Astrocyte (in vitro differentiated cells and primary cell): ENCODE measurements around the gene STK32B. TPM values are rescaled to one million over a fixed set of nuclear protein-coding genes. Genes with fewer than 3 reads are reported as not detected.

Experiments
- DNase-seq: peaks from one replicate; pipeline ENCODE4 v3.0.0-alpha.2; 2010; ENCODE audit warnings: low read depth
- FAIRE-seq: peaks from 2 replicates; lab custom pipeline; 2011; peaks lifted over from hg19 to GRCh38; lab: Jason Lieb, UNC
- H2AFZ ChIP-seq: 2 replicates; pipeline ENCODE4 v1.6.0; 2012; ENCODE audit warnings: low read depth, low read length, inconsistent platforms
- H3K27ac ChIP-seq: 2 replicates; pipeline ENCODE4 v1.5.1; 2011; ENCODE audit warnings: low read depth, low read length, inconsistent platforms
- H3K27me3 ChIP-seq: 2 replicates; pipeline ENCODE4 v1.6.0; 2011; ENCODE audit warnings: low read length, inconsistent platforms; ENCODE audit not compliant: insufficient read depth
- H3K36me3 ChIP-seq: 2 replicates; pipeline ENCODE4 v1.5.1; 2011; ENCODE audit warnings: low read length, inconsistent platforms; ENCODE audit not compliant: insufficient read depth
- H3K4me1 ChIP-seq: 2 replicates; pipeline ENCODE4 v1.5.1; 2011; ENCODE audit warnings: low read length, inconsistent platforms; ENCODE audit not compliant: insufficient read depth
- H3K4me2 ChIP-seq: 2 replicates; pipeline ENCODE4 v1.6.0; 2012; ENCODE audit warnings: low read length, inconsistent platforms
- H3K4me3 ChIP-seq: 2 replicates; pipeline ENCODE4 v1.5.1; 2011; ENCODE audit warnings: low read depth, mild to moderate bottlenecking, low read length, inconsistent platforms; ENCODE audit not compliant: insufficient read depth
- H3K79me2 ChIP-seq: 2 replicates; pipeline ENCODE4 v1.6.0; 2012; ENCODE audit warnings: mild to moderate bottlenecking, low read length, inconsistent platforms; ENCODE audit not compliant: insufficient read depth
- H3K9ac ChIP-seq: 2 replicates; pipeline ENCODE4 v1.6.0; 2012; ENCODE audit warnings: mild to moderate bottlenecking, low read length, inconsistent platforms
- H3K9me3 ChIP-seq: 2 replicates; pipeline ENCODE4 v1.5.1; 2012; ENCODE audit warnings: low read depth, mild to moderate bottlenecking, low read length, inconsistent platforms; ENCODE audit not compliant: insufficient read depth
- H4K20me1 ChIP-seq: 2 replicates; pipeline ENCODE4 v1.6.0; 2012; ENCODE audit warnings: low read length, inconsistent platforms; ENCODE audit not compliant: insufficient read depth
- H3K27ac Mint-ChIP-seq: one replicate; pipeline ENCODE4 v1.8.0; 2021; ENCODE audit warnings: mild to moderate bottlenecking, mixed read lengths; ENCODE audit not compliant: unreplicated experiment
- H3K27me3 Mint-ChIP-seq: one replicate; pipeline ENCODE4 v1.8.0; 2021; ENCODE audit warnings: low read depth, mixed read lengths; ENCODE audit not compliant: unreplicated experiment
- H3K36me3 Mint-ChIP-seq: one replicate; pipeline ENCODE4 v1.8.0; 2021; ENCODE audit warnings: low read depth, mixed read lengths; ENCODE audit not compliant: unreplicated experiment
- H3K4me1 Mint-ChIP-seq: one replicate; pipeline ENCODE4 v1.8.0; 2021; ENCODE audit warnings: low read depth, mixed read lengths; ENCODE audit not compliant: unreplicated experiment
- H3K4me3 Mint-ChIP-seq: one replicate; pipeline ENCODE4 v1.8.0; 2021; ENCODE audit warnings: mild to moderate bottlenecking, moderate library complexity, mixed read lengths; ENCODE audit not compliant: unreplicated experiment
- H3K9me3 Mint-ChIP-seq: one replicate; pipeline ENCODE4 v1.8.0; 2021; ENCODE audit warnings: mild to moderate bottlenecking, mixed read lengths; ENCODE audit not compliant: unreplicated experiment
- CTCF ChIP-seq: IDR thresholded peaks from 2 replicates; pipeline ENCODE4 v1.5.1; 2011; ENCODE audit warnings: low read depth, mild to moderate bottlenecking, inconsistent platforms, low read length, moderate library complexity; ENCODE audit not compliant: insufficient read depth
- EZH2 ChIP-seq: IDR thresholded peaks from 2 replicates; pipeline ENCODE4 v1.6.1; 2012; ENCODE audit warnings: mild to moderate bottlenecking, low read length, inconsistent platforms; ENCODE audit not compliant: insufficient read depth
- total RNA-seq: library from RNA; stranded (reverse); gene quantifications from 2 replicates; pipeline ENCODE4 v1.2.1, GENCODE V29; 2021

STK32B gene
- total RNA-seq, 1 donor from 2014 or later, result 2.9 TPM

- no peaks in the 10 kb centered on the region for H3K36me3 ChIP-seq
- H2AFZ ChIP-seq, result no peak overlapping the region
- DNase-seq (no peak), FAIRE-seq (no peak)
- H3K27ac ChIP-seq, result no peak overlapping the region
- H3K4me1 Mint-ChIP-seq, result no peaks in the 10 kb centered on the region
- peaks cover 3% of the 10 kb centered on the region for H3K36me3 Mint-ChIP-seq
- H3K4me1 ChIP-seq, result no peaks in the 10 kb centered on the region
- H3K27me3 Mint-ChIP-seq, result no peaks in the 10 kb centered on the region
- no peaks in the 10 kb centered on the region for H4K20me1 ChIP-seq
- TF ChIP-seq CTCF, result no peak
- TF ChIP-seq EZH2, result no peak
- H3K9me3 ChIP-seq, result no peaks in the 10 kb centered on the region
- no peak overlapping the region for H3K4me2 ChIP-seq
- H3K27ac Mint-ChIP-seq, result no peak overlapping the region
- no peak overlapping the region for H3K4me3 Mint-ChIP-seq
- H3K79me2 ChIP-seq, result no peaks in the 10 kb centered on the region
- no peak overlapping the region for H3K9ac ChIP-seq
- H3K4me3 ChIP-seq, result no peak overlapping the region
- H3K27me3 ChIP-seq, result no peaks in the 10 kb centered on the region
- H3K9me3 Mint-ChIP-seq, result peaks cover 2% of the 10 kb centered on the region
Observed at GRCh38 chr4:5489260-5489659, 438.0 kb downstream of the STK32B start.

- no peak overlapping the region for H3K27ac ChIP-seq
- no peaks in the 10 kb centered on the region for H3K27me3 Mint-ChIP-seq
- no peak overlapping the region for H3K9ac ChIP-seq
- H3K4me1 Mint-ChIP-seq, result peaks cover 4% of the 10 kb centered on the region
- no peak overlapping the region for H3K4me2 ChIP-seq
- no peaks in the 10 kb centered on the region for H3K36me3 ChIP-seq
- no peaks in the 10 kb centered on the region for H3K4me1 ChIP-seq
- no peaks in the 10 kb centered on the region for H3K79me2 ChIP-seq
- no peak overlapping the region for H3K27ac Mint-ChIP-seq
- no peaks in the 10 kb centered on the region for H3K27me3 ChIP-seq
- no peak overlapping the region for H2AFZ ChIP-seq
- H4K20me1 ChIP-seq, result no peaks in the 10 kb centered on the region
- H3K36me3 Mint-ChIP-seq, result peaks cover 4% of the 10 kb centered on the region
- no peak overlapping the region for H3K4me3 Mint-ChIP-seq
- DNase-seq (no peak), FAIRE-seq (no peak)
- no peaks in the 10 kb centered on the region for H3K9me3 ChIP-seq
- peaks cover 2% of the 10 kb centered on the region for H3K9me3 Mint-ChIP-seq
- no peak overlapping the region for H3K4me3 ChIP-seq
- TF ChIP-seq EZH2 (no peak), CTCF (no peak)
Observed at GRCh38 chr4:5497489-5497888, 446.2 kb downstream of the STK32B start.

- H3K36me3 Mint-ChIP-seq, result peaks cover 9% of the 10 kb centered on the region
- Histone ChIP-seq H3K27me3 (no peaks in the 10 kb centered on the region), H4K20me1 (no peaks in the 10 kb centered on the region), H3K9ac (no peak overlapping the region), H2AFZ (no peak overlapping the region), H3K9me3 (no peaks in the 10 kb centered on the region), H3K4me2 (no peak overlapping the region), H3K27ac (no peak overlapping the region), H3K79me2 (no peaks in the 10 kb centered on the region), H3K4me3 (no peak overlapping the region), H3K4me1 (no peaks in the 10 kb centered on the region), H3K36me3 (no peaks in the 10 kb centered on the region)
- H3K9me3 Mint-ChIP-seq, result peaks cover 2% of the 10 kb centered on the region
- H3K4me1 Mint-ChIP-seq, result peaks cover 9% of the 10 kb centered on the region
- no peak for DNase-seq
- TF ChIP-seq EZH2 (no peak), CTCF (no peak)
- no peaks in the 10 kb centered on the region for H3K27me3 Mint-ChIP-seq
- no peak overlapping the region for H3K27ac Mint-ChIP-seq
- FAIRE-seq, result no peak
- no peak overlapping the region for H3K4me3 Mint-ChIP-seq
Observed at GRCh38 chr4:5500165-5500564, 448.9 kb downstream of the STK32B start.
